Esophagus muscularis mucosa (tissue), 4 donors: ENCODE measurements around the gene UBE2Z.

ENCODE experiments used
- CTCF ChIP-seq, 3 experiments: fragments of 200-600 bp in 2 of 3; fragments of 450-650 bp in 1 of 3; sonication (generic) in 2 of 3; IDR thresholded peaks; one replicate each; pipeline ENCODE4 v1.5.1; 2017 to 2019; ENCODE audit warnings: antibody characterized with exemption in 3 of 3, mild to moderate bottlenecking in 2 of 3, moderate library complexity in 1 of 3
- EP300 ChIP-seq: sonication (generic); formaldehyde crosslinking; IDR thresholded peaks from one replicate; pipeline ENCODE4 v1.6.1; 2017; ENCODE audit warnings: antibody characterized with exemption
- POLR2A ChIP-seq: fragments of 450-650 bp; IDR thresholded peaks from one replicate; pipeline ENCODE4 v1.6.1; 2017; ENCODE audit warnings: antibody characterized with exemption, moderate library complexity, mild to moderate bottlenecking, low read depth
- POLR2AphosphoS5 ChIP-seq, 2 donors: sonication (generic); formaldehyde crosslinking; IDR thresholded peaks; one replicate each; pipeline ENCODE4 v1.6.1; 2017; ENCODE audit warnings: antibody characterized with exemption in 2 of 2

DNA sequence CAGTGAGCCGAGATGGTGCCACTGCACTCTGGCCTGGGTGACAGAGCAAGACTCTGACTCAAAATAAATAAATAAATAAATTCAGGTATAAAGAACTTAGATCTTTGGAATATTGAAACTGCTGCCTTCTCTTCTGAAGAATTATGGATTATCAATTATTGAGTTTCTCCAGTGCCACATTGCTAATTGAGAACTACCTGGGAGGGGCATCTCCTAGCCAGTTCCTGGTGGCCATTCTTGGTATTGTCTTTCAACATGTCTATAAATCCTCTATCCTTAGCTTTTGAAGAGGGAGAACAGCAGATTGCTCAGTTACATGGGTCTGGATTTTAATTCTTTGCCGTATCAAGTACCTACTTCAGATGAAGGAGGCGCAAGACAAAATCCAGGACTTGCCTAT is 48.2 kb upstream of the UBE2Z start:
- TF ChIP-seq CTCF (IDR thresholded peaks at IDR 0.05) (peak in 1 of 3 experiments; percentile 20), EP300 (no peak), POLR2A (no peak), POLR2AphosphoS5 (IDR thresholded peaks at IDR 0.05) (no peak)
